HepG2 (cell line): ENCODE results near the gene KCNQ1OT1. TPM values are rescaled to one million over a fixed set of nuclear protein-coding genes. Genes with fewer than 3 reads are reported as not detected.

Experiments
- ATAC-seq: fragments of 200-7000 bp; cut with Tn5 transposase; 3 replicates; pipeline ENCODE4 v1.9.1; 2020; ENCODE audit warnings: mild to moderate bottlenecking, moderate library complexity
- BruUV-seq: library from RNA; stranded (reverse); fragments of 400-500 nt; replicated peaks from 2 replicates; lab custom pipeline; 2021; lab: Mats Ljungman, UMichigan
- CTCF ChIA-PET: fragments of 300-600 bp; formaldehyde crosslinking; extraction: SDS; loops from one replicate; lab custom pipeline; 2021; ENCODE audit warnings: low total read pairs, inconsistent platforms, low intra/inter-chr PET ratio; lab: Yijun Ruan, JAX
- POLR2A ChIA-PET: fragments of 350-600 bp; sonication (Branson Sonifier 250); formaldehyde crosslinking; loops from one replicate; lab custom pipeline; 2020; ENCODE audit warnings: antibody characterized with exemption, inconsistent platforms; lab: Yijun Ruan, JAX
- DNase-seq: peaks from one replicate; pipeline ENCODE4 v3.0.0-alpha.2; 2015; ENCODE audit warnings: low spot score
- FAIRE-seq: peaks from 3 replicates; lab custom pipeline; 2011; peaks lifted over from hg19 to GRCh38; lab: Jason Lieb, UNC
- H2AFZ ChIP-seq: one replicate; pipeline ENCODE4 v1.6.1; 2011; ENCODE audit warnings: low read length, inconsistent platforms
- H3K27ac ChIP-seq: fragments of 300-600 bp; 3 replicates; pipeline ENCODE4 v1.8.0; 2011; ENCODE audit warnings: mixed run types, mild to moderate bottlenecking, mixed read lengths, low read length, inconsistent platforms; ENCODE audit not compliant: insufficient read depth; ENCODE audit errors: extremely low read length
- H3K27me3 ChIP-seq, 2 experiments: fragments of 200-600 bp in 1 of 2; 2 replicates in 1 of 2; 3 replicates in 1 of 2; pipeline versions ENCODE4 v1.6.0 to v1.8.0; 2011; ENCODE audit warnings: low read length in 2 of 2, mild to moderate bottlenecking in 2 of 2, moderate library complexity in 2 of 2, inconsistent platforms in 1 of 2; ENCODE audit not compliant: insufficient read depth in 2 of 2, control insufficient read depth in 1 of 2
- H3K36me3 ChIP-seq, 2 experiments: fragments of 200-600 bp in 1 of 2; replicated peaks in 1 of 2; 2 replicates in 1 of 2; 3 replicates in 1 of 2; pipeline versions ENCODE4 v1.5.1 to v1.8.0; 2011; ENCODE audit warnings: low read length in 2 of 2, inconsistent platforms in 1 of 2; ENCODE audit not compliant: insufficient read depth in 2 of 2, control insufficient read depth in 1 of 2
- H3K4me1 ChIP-seq: 2 replicates; pipeline ENCODE4 v1.5.1; 2012; ENCODE audit warnings: low read length, inconsistent platforms; ENCODE audit not compliant: insufficient read depth
- H3K4me2 ChIP-seq: 2 replicates; pipeline ENCODE4 v1.6.0; 2011; ENCODE audit warnings: low read depth, low read length, inconsistent platforms
- H3K4me3 ChIP-seq, 3 experiments: fragments of 200-600 bp in 1 of 3; sonication (generic), shearing (Covaris generic) in 1 of 3; replicated peaks in 1 of 3; 2 replicates each; pipeline ENCODE4 v1.5.1; 2011 to 2016; ENCODE audit warnings: low read length in 3 of 3, inconsistent platforms in 2 of 3, low read depth in 2 of 3, mild to moderate bottlenecking in 2 of 3, control low read depth in 1 of 3, mixed read lengths in 1 of 3; ENCODE audit not compliant: insufficient read depth in 1 of 3
- H3K79me2 ChIP-seq: one replicate; pipeline ENCODE4 v1.6.1; 2011; ENCODE audit warnings: low read length, inconsistent platforms; ENCODE audit not compliant: insufficient read depth
- H3K9ac ChIP-seq: 2 replicates; pipeline ENCODE4 v1.6.0; 2011; ENCODE audit warnings: mild to moderate bottlenecking, low read depth, low read length, inconsistent platforms; ENCODE audit not compliant: insufficient read depth
- H3K9me3 ChIP-seq: 2 replicates; pipeline ENCODE4 v1.5.1; 2012; ENCODE audit warnings: mild to moderate bottlenecking, low read length
- H4K20me1 ChIP-seq: 2 replicates; pipeline ENCODE4 v1.6.0; 2011; ENCODE audit warnings: inconsistent platforms, mild to moderate bottlenecking, low read length, moderate library complexity; ENCODE audit not compliant: insufficient read depth
- CEBPB ChIP-seq: IDR thresholded peaks from 2 replicates; pipeline ENCODE4 v1.6.1; 2011; ENCODE audit warnings: low read depth, low read length, improper control_type of control experiment, borderline replicate concordance
- FOXP4 ChIP-seq: sonication (generic); formaldehyde crosslinking; IDR thresholded peaks from 2 replicates; pipeline ENCODE4 v1.4.0; 2020; ENCODE audit warnings: missing genetic modification reagents
- POLR2A ChIP-seq, 2 experiments: IDR thresholded peaks; 2 replicates each; pipeline ENCODE4 v1.6.1; 2011; ENCODE audit warnings: low read depth in 2 of 2, low read length in 2 of 2, mild to moderate bottlenecking in 1 of 2, moderate library complexity in 1 of 2; ENCODE audit not compliant: insufficient read depth in 1 of 2
- POLR2AphosphoS5 ChIP-seq: IDR thresholded peaks from 2 replicates; pipeline ENCODE4 v1.6.1; 2012; ENCODE audit warnings: low read depth, low read length
- RBFOX2 ChIP-seq: fragments of 200-400 bp; formaldehyde crosslinking; IDR thresholded peaks from 2 replicates; pipeline ENCODE4 v1.6.1; 2017; ENCODE audit warnings: low read depth, mild to moderate bottlenecking, low read length
- U2AF2 ChIP-seq: fragments of 200-400 bp; formaldehyde crosslinking; IDR thresholded peaks from 2 replicates; pipeline ENCODE4 v1.6.1; 2017; ENCODE audit warnings: low read depth, mild to moderate bottlenecking, low read length
- ZC3H4 ChIP-seq: sonication (generic); formaldehyde crosslinking; IDR thresholded peaks from 2 replicates; pipeline ENCODE4 v1.4.0; 2020; ENCODE audit warnings: missing genetic modification reagents, borderline replicate concordance
- ZFP91 ChIP-seq: sonication (generic); formaldehyde crosslinking; IDR thresholded peaks from 2 replicates; pipeline ENCODE4 v1.9.0; 2022; ENCODE audit warnings: missing genetic modification reagents, mild to moderate bottlenecking, borderline replicate concordance
- ZNF574 ChIP-seq: sonication (generic); formaldehyde crosslinking; IDR thresholded peaks from 2 replicates; pipeline ENCODE4 v1.4.0; 2020; ENCODE audit warnings: missing genetic modification reagents
- ZNF792 ChIP-seq: IDR thresholded peaks from 2 replicates; pipeline ENCODE4 v1.6.1; 2016
- ZSCAN21 ChIP-seq: sonication (generic); formaldehyde crosslinking; IDR thresholded peaks from 2 replicates; pipeline ENCODE4 v1.8.0; 2022; ENCODE audit warnings: mild to moderate bottlenecking, missing genetic modification reagents, moderate library complexity, borderline replicate concordance
- ZXDC ChIP-seq: sonication (generic); formaldehyde crosslinking; IDR thresholded peaks from 2 replicates; pipeline ENCODE4 v1.5.0; 2020; ENCODE audit warnings: mild to moderate bottlenecking, missing genetic modification reagents
- WGBS: methylation state at CpG from one replicate; pipeline ENCODE4 v1.1.6; 2017; ENCODE audit warnings: low lambda C conversion rate; 5-methylcytosine and 5-hydroxymethylcytosine counted together
- in situ Hi-C: cut with HindIII; loops from 2 replicates; pipeline ENCODE4 v1.10.0; 2017; ENCODE audit warnings: low pct_unique_long_range_greater_than_20kb; ENCODE audit not compliant: extremely low pct_ligation_motif_present
- intact Hi-C: fragments of 100-400 bp; cut with micrococcal nuclease; formaldehyde crosslinking; loops from one replicate; pipeline ENCODE4 v1.10.0; 2022; ENCODE audit not compliant: unreplicated experiment
- polyA plus RNA-seq, 8 experiments: library from polyadenylated mRNA; depleted of rRNA in 3 of 8; stranded (reverse) in 7 of 8; unstranded in 1 of 8; fragments of >200 nt; fragmentation: Illumina TruSeq in 4 of 8; extraction: Trizol in 4 of 8; gene quantifications; 2 replicates each; pipeline versions ENCODE4 v1.2.1 to v1.2.3, GENCODE V29; 2011 to 2016; ENCODE audit warnings: low read depth in 4 of 8, missing spikeins in 1 of 8, mixed read lengths in 1 of 8; ENCODE audit not compliant: insufficient read depth in 1 of 8
- total RNA-seq, 5 experiments: library from RNA; depleted of rRNA; stranded (reverse); fragments of >200 nt; fragmentation: Illumina TruSeq; extraction: Trizol; gene quantifications; 2 replicates each; pipeline ENCODE4 v1.2.3, GENCODE V29; 2016; ENCODE audit warnings: low read depth in 1 of 5

KCNQ1OT1 gene
- total and polyA plus RNA-seq, 2 of the 13 experiments (the other 11 are each of a cell fraction or from before 2014, with no cell fraction given) = 1.3 to 18.9 TPM

- 0 out of 2 replicates have a peak, but pooled peaks have one; percentile 36 for TF ChIP-seq ZSCAN21
These were observed 30.9 kb downstream of the KCNQ1OT1 start (continued) for GRCh38 chr11:2668876-2669275.

GRCh38 chr11:2667940-2668339 is 31.9 kb downstream of the KCNQ1OT1 start:
- Histone ChIP-seq H3K4me2 (no peak overlapping the region), H3K27me3 (no peaks in the 10 kb centered on the region), H3K9ac (no peak overlapping the region), H3K4me1 (peaks cover 97% of the 10 kb centered on the region), H3K27ac (no peak overlapping the region), H3K4me3 (no peak overlapping the region), H3K79me2 (peaks cover 82% of the 10 kb centered on the region), H3K36me3 (peaks cover 34 to 96% of the 10 kb centered on the region in 2 experiments), H4K20me1 (peaks cover 99% of the 10 kb centered on the region), H3K9me3 (no peaks in the 10 kb centered on the region), H2AFZ (no peak overlapping the region)
- 60% methylated on average over 2 of the region's 2 CpGs for WGBS
- peak; percentile 38 for DNase-seq
- ATAC-seq = no peak
- FAIRE-seq = no peak
- intact Hi-C loops = no loop called here
- POLR2A ChIA-PET = interaction anchor here (1.0 to 1.2 kb wide), 2 partner anchors 17 to 73 kb away, joined by 3 to 5 read pairs; no protein-coding TSS in a partner anchor
- no TSS peak for BruUV-seq
- in situ Hi-C loops = loop anchor here (10.0 kb wide), 1 partner anchor 133 kb away; no protein-coding TSS in a partner anchor
- CTCF ChIA-PET = no interaction called here
- no peak; the same call in 1 of the 2 replicates for TF ChIP-seq ZFP91 (CRISPR knock-in tag)
- TF ChIP-seq ZNF574 (CRISPR knock-in tag) = 0 out of 2 replicates have a peak, but pooled peaks have one; percentile 16
- 0 out of 2 replicates have a peak, but pooled peaks have one; percentile 38 for TF ChIP-seq ZXDC (CRISPR knock-in tag)
- TF ChIP-seq POLR2AphosphoS5 = peak; percentile 56; the same call in 1 of the 2 replicates
- 0 out of 2 replicates have a peak, but pooled peaks have one; percentile 30 for TF ChIP-seq RBFOX2
- no peak for TF ChIP-seq ZNF792
- TF ChIP-seq POLR2A (IDR thresholded peaks at IDR 0.05; ENCODE audit: insufficient read depth in 1 of 2, low read depth in 2 of 2, low read length in 2 of 2) = peak in 1 of 2 experiments; percentile 42; a peak in 2 of 4 replicates
- no peak for TF ChIP-seq U2AF2
- peak; percentile 73; the same call in 1 of the 2 replicates for TF ChIP-seq CEBPB
- TF ChIP-seq ZC3H4 = 0 out of 2 replicates have a peak, but pooled peaks have one; percentile 28
- TF ChIP-seq FOXP4 (CRISPR knock-in tag) = no peak
